GM23338 (cell line): ENCODE measurements around the gene DCAF12. TPM values are rescaled to one million over a fixed set of nuclear protein-coding genes. Genes with fewer than 3 reads are reported as not detected.
A peak's percentile ranks its signal among the peaks of the same experiment; 100 is the strongest.

Source experiments
- ATAC-seq: fragments of 200-7000 bp; cut with Tn5 transposase; 3 replicates; pipeline ENCODE4 v1.9.1; 2020
- DNase-seq: peaks from one replicate; pipeline ENCODE4 v3.0.0-alpha.2; 2015; ENCODE audit warnings: low spot score
- H2AFZ ChIP-seq: fragments of 200-600 bp; sonication (generic); 2 replicates; pipeline ENCODE4 v1.8.0; 2016; ENCODE audit warnings: antibody characterized with exemption, mild to moderate bottlenecking, moderate library complexity
- H3F3A ChIP-seq: fragments of 200-600 bp; sonication (generic); replicated peaks from 2 replicates; pipeline ENCODE4 v1.8.0; 2017; ENCODE audit warnings: antibody characterized with exemption, mixed run types, low read depth
- H3K27ac ChIP-seq: fragments of 200-600 bp; sonication (generic); 2 replicates; pipeline ENCODE4 v1.6.1; 2016; ENCODE audit warnings: low read depth
- H3K27me3 ChIP-seq: fragments of 200-600 bp; sonication (generic); 2 replicates; pipeline ENCODE4 v1.8.0; 2016; ENCODE audit warnings: mild to moderate bottlenecking, mixed run types, moderate library complexity; ENCODE audit not compliant: insufficient read depth
- H3K36me3 ChIP-seq: fragments of 200-600 bp; sonication (generic); 2 replicates; pipeline ENCODE4 v1.8.0; 2016; ENCODE audit warnings: mild to moderate bottlenecking; ENCODE audit not compliant: insufficient read depth
- H3K4me1 ChIP-seq: fragments of 200-600 bp; sonication (generic); 2 replicates; pipeline ENCODE4 v1.8.0; 2016; ENCODE audit warnings: mild to moderate bottlenecking, moderate library complexity; ENCODE audit not compliant: insufficient read depth
- H3K4me2 ChIP-seq: fragments of 200-600 bp; sonication (generic); 2 replicates; pipeline ENCODE4 v1.7.1; 2017; ENCODE audit warnings: mixed run types
- H3K4me3 ChIP-seq: fragments of 200-600 bp; sonication (generic); 2 replicates; pipeline ENCODE4 v1.6.1; 2016; ENCODE audit warnings: mixed run types
- H3K79me2 ChIP-seq: fragments of 200-600 bp; sonication (generic); replicated peaks from 2 replicates; pipeline ENCODE4 v1.8.0; 2017; ENCODE audit warnings: mild to moderate bottlenecking; ENCODE audit not compliant: insufficient read depth
- H3K9me2 ChIP-seq: fragments of 200-600 bp; sonication (generic); 2 replicates; pipeline ENCODE4 v1.8.0; 2017; ENCODE audit not compliant: insufficient read depth
- H4K20me1 ChIP-seq: fragments of 200-600 bp; sonication (generic); replicated peaks from 2 replicates; pipeline ENCODE4 v1.8.0; 2017; ENCODE audit warnings: mild to moderate bottlenecking; ENCODE audit not compliant: insufficient read depth
- H3K27ac Mint-ChIP-seq: 2 replicates; pipeline ENCODE4 v1.8.0; 2020; ENCODE audit warnings: inconsistent platforms, mild to moderate bottlenecking, moderate library complexity, mixed read lengths
- H3K27me3 Mint-ChIP-seq: 3 replicates; pipeline ENCODE4 v1.8.0; 2022; ENCODE audit warnings: low read depth, mild to moderate bottlenecking, moderate library complexity, mixed read lengths, inconsistent platforms; ENCODE audit not compliant: insufficient read depth, poor library complexity
- H3K36me3 Mint-ChIP-seq: 3 replicates; pipeline ENCODE4 v1.8.0; 2021; ENCODE audit warnings: low read depth, mild to moderate bottlenecking, inconsistent platforms, moderate library complexity, mixed read lengths
- H3K4me1 Mint-ChIP-seq: 3 replicates; pipeline ENCODE4 v1.8.0; 2020; ENCODE audit warnings: mild to moderate bottlenecking, inconsistent platforms, mixed read lengths
- H3K4me3 Mint-ChIP-seq: 3 replicates; pipeline ENCODE4 v1.8.0; 2021; ENCODE audit warnings: moderate library complexity, mild to moderate bottlenecking, inconsistent platforms, mixed read lengths
- H3K9me3 Mint-ChIP-seq: 3 replicates; pipeline ENCODE4 v1.8.0; 2020; ENCODE audit warnings: moderate library complexity, mild to moderate bottlenecking, inconsistent platforms, mixed read lengths
- CREB1 ChIP-seq: fragments of 250-450 bp; sonication (Bioruptor Pico); IDR thresholded peaks from 2 replicates; pipeline ENCODE4 v1.5.0; 2020; ENCODE audit warnings: low read depth, mild to moderate bottlenecking, moderate library complexity
- CTCF ChIP-seq, 2 experiments: fragments of 200-600 bp in 1 of 2; sonication (generic) in 1 of 2; conservative IDR thresholded peaks; 2 replicates each; pipeline versions ENCODE4 v1.5.1 to v1.6.1; 2016 to 2017; ENCODE audit warnings: antibody characterized with exemption in 2 of 2, low read depth in 2 of 2, mild to moderate bottlenecking in 2 of 2, moderate library complexity in 1 of 2
- JUNB ChIP-seq: IDR thresholded peaks from one replicate; pipeline ENCODE4 v1.6.1; 2016; ENCODE audit warnings: antibody characterized with exemption; ENCODE audit not compliant: unreplicated experiment
- NANOG ChIP-seq: IDR thresholded peaks from 2 replicates; pipeline ENCODE4 v1.6.1; 2016; ENCODE audit warnings: antibody characterized with exemption, borderline replicate concordance
- POLR2AphosphoS5 ChIP-seq: IDR thresholded peaks from 2 replicates; pipeline ENCODE4 v1.6.1; 2016; ENCODE audit warnings: antibody characterized with exemption, low read depth
- STAT1 ChIP-seq: IDR thresholded peaks from one replicate; pipeline ENCODE4 v1.6.1; 2016; ENCODE audit warnings: antibody characterized with exemption; ENCODE audit not compliant: unreplicated experiment
- ZNF114 ChIP-seq: fragments of 250-450 bp; sonication (Bioruptor Pico); IDR thresholded peaks from 2 replicates; pipeline ENCODE4 v1.5.0; 2020; ENCODE audit warnings: mild to moderate bottlenecking, moderate library complexity
- polyA plus RNA-seq: library from polyadenylated mRNA; unstranded; fragments of >200 nt; fragmentation: Nextera tagmentation; extraction: Ambion mirVana; gene quantifications from 2 replicates; pipeline ENCODE4 v1.2.1, GENCODE V29; 2016
- total RNA-seq: library from RNA; depleted of rRNA; stranded (reverse); fragments of >200 nt; shearing (Covaris generic); gene quantifications from 2 replicates; pipeline ENCODE4 v1.2.3, GENCODE V29; 2014

DCAF12 gene
- total and polyA plus RNA-seq, 2 experiments from 2014 or later = 9.5 to 20.7 TPM

GRCh38 chr9:34127035-34127948 is 794 bp upstream of the DCAF12 start:
- Histone ChIP-seq H3K27me3 (no peaks in the 10 kb centered on the region), H3K4me1 (peaks cover 10% of the 10 kb centered on the region), H3K4me3 (peak overlapping the region; percentile 99), H3K9me2 (no peaks in the 10 kb centered on the region), H3K27ac (peak overlapping the region; percentile 94), H3K4me2 (peak overlapping the region; percentile 99), H3K36me3 (peaks cover 9% of the 10 kb centered on the region; the same call in 1 of the 2 replicates), H3K79me2 (peaks cover 40% of the 10 kb centered on the region), H3F3A (peaks cover 11% of the 10 kb centered on the region; the same call in 1 of the 2 replicates), H4K20me1 (peaks cover 19% of the 10 kb centered on the region), H2AFZ (peak overlapping the region; percentile 89)
- peaks cover 13% of the 10 kb centered on the region for H3K4me1 Mint-ChIP-seq
- DNase-seq = no peak
- H3K9me3 Mint-ChIP-seq = no peaks in the 10 kb centered on the region
- no peak for TF ChIP-seq POLR2AphosphoS5
- TF ChIP-seq ZNF114 (CRISPR knock-in tag) = no peak
- no peak for TF ChIP-seq JUNB
- H3K27ac Mint-ChIP-seq = peak overlapping the region; percentile 99
- H3K36me3 Mint-ChIP-seq = peaks cover 20% of the 10 kb centered on the region
- ATAC-seq = peak; percentile 30
- H3K27me3 Mint-ChIP-seq = peaks cover 8% of the 10 kb centered on the region
- H3K4me3 Mint-ChIP-seq = peak overlapping the region; percentile 100

GRCh38 chr9:34125681-34126206 is 754 bp downstream of the DCAF12 start:
- H3K9me3 Mint-ChIP-seq = no peaks in the 10 kb centered on the region
- TF ChIP-seq CREB1 (CRISPR knock-in tag) = no peak
- no peak for TF ChIP-seq ZNF114 (CRISPR knock-in tag)
- no peak for TF ChIP-seq NANOG
- no peak for TF ChIP-seq STAT1
- peak; percentile 12 to 27; a peak in 2 of 4 replicates for TF ChIP-seq CTCF (conservative IDR thresholded peaks at IDR 0.05; ENCODE audit: low read depth in 2 of 2)
- peaks cover 14% of the 10 kb centered on the region; the same call in 1 of the 2 replicates for H3K36me3 ChIP-seq
- H3K36me3 Mint-ChIP-seq = peaks cover 33% of the 10 kb centered on the region
- peak overlapping the region; percentile 94 for H3K27ac ChIP-seq
- H3K9me2 ChIP-seq = no peaks in the 10 kb centered on the region
- H3K27me3 ChIP-seq = no peaks in the 10 kb centered on the region
- peak overlapping the region; percentile 99 for H3K4me3 ChIP-seq
- ATAC-seq (peak; percentile 22), DNase-seq (peak; percentile 52)
- peaks cover 56% of the 10 kb centered on the region for H3K79me2 ChIP-seq
- peak overlapping the region; percentile 98 for H2AFZ ChIP-seq
- H3K4me3 Mint-ChIP-seq = peak overlapping the region; percentile 100
- peaks cover 13% of the 10 kb centered on the region for H3K4me1 Mint-ChIP-seq
- peak overlapping the region; percentile 99 for H3K27ac Mint-ChIP-seq
- H3K27me3 Mint-ChIP-seq = peaks cover 8% of the 10 kb centered on the region
- H3F3A ChIP-seq = peaks cover 11% of the 10 kb centered on the region; the same call in 1 of the 2 replicates
- H3K4me2 ChIP-seq = peak overlapping the region; percentile 99
- peaks cover 24% of the 10 kb centered on the region for H4K20me1 ChIP-seq
- H3K4me1 ChIP-seq = peaks cover 10% of the 10 kb centered on the region
